ENCODE measurements around the gene AFF3.

AFF3 gene

GRCh38 chr2:99852956-99853355 is 289.4 kb downstream of the AFF3 start:
- no peak for DNase-seq (ENCODE audit: low spot score)

GRCh38 chr2:99852376-99852934 is 289.9 kb downstream of the AFF3 start:
- DNase-seq (ENCODE audit: low spot score) = no peak

- no peak for DNase-seq (ENCODE audit: low spot score)
Observed at GRCh38 chr2:99851811-99852210, 290.6 kb downstream of the AFF3 start.

- no peak for DNase-seq (ENCODE audit: low spot score)
Observed at GRCh38 chr2:99851089-99851488, 291.3 kb downstream of the AFF3 start.

GRCh38 chr2:99850084-99850710 is 292.2 kb downstream of the AFF3 start:
- peak; percentile 9 for DNase-seq (ENCODE audit: low spot score)

- no peak for DNase-seq (ENCODE audit: low spot score)
Observed at GRCh38 chr2:99846462-99847107, 295.8 kb downstream of the AFF3 start.

GRCh38 chr2:99845296-99845695 is 297.1 kb downstream of the AFF3 start:
- DNase-seq (ENCODE audit: low spot score) = no peak

- no peak for DNase-seq (ENCODE audit: low spot score)
Observed at GRCh38 chr2:99842451-99842850, 299.9 kb downstream of the AFF3 start.

GRCh38 chr2:99841749-99842148 is 300.6 kb downstream of the AFF3 start:
- no peak for DNase-seq (ENCODE audit: low spot score)

- no peak for DNase-seq (ENCODE audit: low spot score)
Observed at GRCh38 chr2:99840831-99841230, 301.6 kb downstream of the AFF3 start.

- DNase-seq (ENCODE audit: low spot score) = no peak
Observed at GRCh38 chr2:99836690-99837605, 305.4 kb downstream of the AFF3 start.

GRCh38 chr2:99834426-99834825 is 308.0 kb downstream of the AFF3 start:
- no peak for DNase-seq (ENCODE audit: low spot score)

GRCh38 chr2:99833586-99834201 is 308.7 kb downstream of the AFF3 start:
- DNase-seq (ENCODE audit: low spot score) = no peak

- DNase-seq (ENCODE audit: low spot score) = no peak
Observed at GRCh38 chr2:99832926-99833325, 309.5 kb downstream of the AFF3 start.

GRCh38 chr2:99831772-99832171 is 310.6 kb downstream of the AFF3 start:
- DNase-seq (ENCODE audit: low spot score) = no peak

- DNase-seq (ENCODE audit: low spot score) = no peak
Observed at GRCh38 chr2:99827296-99827999, 314.9 kb downstream of the AFF3 start.

GRCh38 chr2:99825630-99826029 is 316.8 kb downstream of the AFF3 start:
- no peak for DNase-seq (ENCODE audit: low spot score)

GRCh38 chr2:99824758-99825157 is 317.6 kb downstream of the AFF3 start:
- DNase-seq (ENCODE audit: low spot score) = no peak

- DNase-seq (ENCODE audit: low spot score) = no peak
Observed at GRCh38 chr2:99822474-99823207, 319.7 kb downstream of the AFF3 start.

- no peak for DNase-seq (ENCODE audit: low spot score)
Observed at GRCh38 chr2:99821984-99822383, 320.4 kb downstream of the AFF3 start.

GRCh38 chr2:99821572-99821971 is 320.8 kb downstream of the AFF3 start:
- peak; percentile 27 for DNase-seq (ENCODE audit: low spot score)

All from hepatic stellate cell (primary cell).